Astrocyte of the spinal cord (primary cell): ENCODE data around the gene UNC45A.
A peak's percentile ranks its signal among the peaks of the same experiment; 100 is the strongest.

Source experiments
- DNase-seq: peaks from one replicate; pipeline ENCODE4 v3.0.0; 2011; ENCODE audit warnings: low read depth, low spot score
- H3K4me3 ChIP-seq: 2 replicates; pipeline ENCODE4 v1.5.1; 2011; ENCODE audit warnings: low read depth, mild to moderate bottlenecking, low read length, moderate library complexity
- in situ Hi-C: cut with HindIII; loops from 2 replicates; pipeline ENCODE4 v1.10.0; 2017; ENCODE audit warnings: low sequenced_read_pairs
- TF ChIP-seq, protein P1 (sequence below): IDR thresholded peaks from 2 replicates; pipeline ENCODE4 v1.5.1; 2012; ENCODE audit warnings: low read depth, mild to moderate bottlenecking, low read length, inconsistent platforms

The UNC45A gene

DNA sequence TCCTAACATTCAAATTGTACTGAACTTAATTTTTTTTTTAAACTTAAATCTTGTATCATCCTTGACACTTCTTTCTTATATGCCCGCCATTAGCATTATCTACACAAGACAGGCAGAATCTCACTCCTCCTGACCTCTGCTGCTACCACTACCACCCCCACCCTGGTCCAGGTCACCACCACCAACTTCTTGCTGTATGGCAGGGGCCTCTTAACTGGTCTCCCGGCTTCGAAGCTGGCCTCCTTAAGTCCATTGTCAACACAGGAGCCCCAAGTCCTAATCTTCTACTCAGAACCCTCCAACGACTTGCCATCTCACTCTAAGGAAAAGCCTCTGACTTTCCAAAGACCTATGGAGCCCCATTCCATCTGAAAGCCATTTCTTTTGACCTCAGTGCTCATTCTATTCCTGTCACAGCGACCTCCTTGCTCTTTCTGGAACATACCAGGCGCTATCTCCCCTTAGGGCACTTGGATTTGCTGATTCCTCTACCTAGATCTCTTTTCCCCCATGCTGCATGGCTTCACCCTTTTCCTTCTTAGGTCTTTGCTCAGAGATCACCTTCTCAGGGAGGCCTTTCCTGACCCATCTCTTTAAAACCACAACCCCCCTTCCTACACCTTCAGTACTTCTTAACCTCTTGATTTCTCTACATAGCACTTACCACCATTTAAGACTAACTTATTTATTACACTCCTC is 56.7 kb downstream of the UNC45A start:
- TF ChIP-seq, protein P1, sequence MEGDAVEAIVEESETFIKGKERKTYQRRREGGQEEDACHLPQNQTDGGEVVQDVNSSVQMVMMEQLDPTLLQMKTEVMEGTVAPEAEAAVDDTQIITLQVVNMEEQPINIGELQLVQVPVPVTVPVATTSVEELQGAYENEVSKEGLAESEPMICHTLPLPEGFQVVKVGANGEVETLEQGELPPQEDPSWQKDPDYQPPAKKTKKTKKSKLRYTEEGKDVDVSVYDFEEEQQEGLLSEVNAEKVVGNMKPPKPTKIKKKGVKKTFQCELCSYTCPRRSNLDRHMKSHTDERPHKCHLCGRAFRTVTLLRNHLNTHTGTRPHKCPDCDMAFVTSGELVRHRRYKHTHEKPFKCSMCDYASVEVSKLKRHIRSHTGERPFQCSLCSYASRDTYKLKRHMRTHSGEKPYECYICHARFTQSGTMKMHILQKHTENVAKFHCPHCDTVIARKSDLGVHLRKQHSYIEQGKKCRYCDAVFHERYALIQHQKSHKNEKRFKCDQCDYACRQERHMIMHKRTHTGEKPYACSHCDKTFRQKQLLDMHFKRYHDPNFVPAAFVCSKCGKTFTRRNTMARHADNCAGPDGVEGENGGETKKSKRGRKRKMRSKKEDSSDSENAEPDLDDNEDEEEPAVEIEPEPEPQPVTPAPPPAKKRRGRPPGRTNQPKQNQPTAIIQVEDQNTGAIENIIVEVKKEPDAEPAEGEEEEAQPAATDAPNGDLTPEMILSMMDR = no peak
- H3K4me3 ChIP-seq = no peak overlapping the region
- in situ Hi-C loops = no loop called here
- no peak for DNase-seq

DNA sequence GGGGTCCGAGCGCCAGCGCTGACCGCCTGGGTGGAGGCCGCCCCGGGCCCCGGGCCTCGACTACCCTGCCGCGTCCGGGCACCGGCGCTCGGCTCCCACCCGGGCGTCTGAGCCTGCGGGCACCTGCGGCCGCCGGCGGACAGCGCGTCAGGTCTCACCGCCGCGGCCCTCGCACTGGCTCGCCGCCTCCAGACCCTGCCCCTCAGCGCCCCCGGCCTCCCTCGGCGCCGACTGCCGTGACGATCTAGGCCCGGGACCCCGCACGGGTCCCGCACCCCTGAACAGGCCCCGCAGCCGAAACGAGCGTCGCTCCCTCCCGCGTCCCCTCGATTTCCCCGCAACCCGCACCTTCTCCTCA is 59.0 kb downstream of the UNC45A start:
- TF ChIP-seq, protein P1 = no peak
- peak overlapping the region; percentile 98 for H3K4me3 ChIP-seq
- in situ Hi-C loops = no loop called here
- no peak for DNase-seq

DNA sequence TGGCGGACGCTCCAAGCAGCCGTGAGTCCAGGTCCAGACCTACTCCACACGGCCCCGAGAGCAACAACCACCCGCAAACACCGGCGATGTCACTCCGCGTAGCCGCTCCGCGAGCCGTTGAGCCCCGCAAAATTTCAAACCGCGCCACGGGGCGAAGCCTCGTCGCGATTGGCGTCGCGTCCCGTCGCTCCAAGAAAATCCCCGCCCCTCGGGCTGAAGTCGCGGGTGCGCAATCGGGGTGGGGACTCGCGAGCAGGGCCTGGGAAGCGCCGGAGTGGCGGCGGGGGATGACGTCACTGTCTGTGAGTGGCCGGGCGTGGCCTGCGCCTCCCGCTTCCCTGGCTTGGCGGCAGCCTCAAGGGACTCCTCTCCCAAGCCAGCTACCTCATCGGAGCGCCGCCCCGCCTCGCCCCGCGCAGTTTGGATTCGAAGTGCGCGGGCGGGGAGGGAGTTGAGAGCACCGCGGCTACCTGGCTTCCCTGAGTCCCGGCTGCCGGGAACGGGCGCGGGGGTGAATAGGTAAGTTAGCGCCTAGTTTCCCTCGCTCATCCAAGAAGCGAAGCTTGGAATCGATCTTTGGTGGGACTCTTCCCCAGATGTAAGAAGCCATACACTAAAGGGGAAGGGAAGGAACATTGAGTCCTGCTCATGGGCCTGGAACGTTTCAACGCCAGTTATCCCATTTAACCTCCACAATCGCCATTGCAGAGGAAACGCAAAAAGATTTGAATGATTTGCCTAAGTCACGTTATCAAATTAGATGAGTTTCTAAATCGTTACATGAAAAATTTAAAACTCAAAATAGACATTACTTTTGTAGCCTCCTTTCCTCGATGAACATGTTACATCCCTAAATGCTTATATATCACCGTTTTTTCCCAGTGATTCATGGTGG is 59.6 kb downstream of the UNC45A start, which contains the start of gene PRC1:
Gene PRC1, minus strand, starts transcription at position 119 of the 895 bp plus-strand sequence. Its CDS starts 118 bp downstream, at position 1.
- H3K4me3 ChIP-seq = peak within 1 kb of the TSS; percentile 98
- in situ Hi-C loops = no loop called here
- TF ChIP-seq, protein P1 = no peak
- DNase-seq = peak; percentile 98

DNA sequence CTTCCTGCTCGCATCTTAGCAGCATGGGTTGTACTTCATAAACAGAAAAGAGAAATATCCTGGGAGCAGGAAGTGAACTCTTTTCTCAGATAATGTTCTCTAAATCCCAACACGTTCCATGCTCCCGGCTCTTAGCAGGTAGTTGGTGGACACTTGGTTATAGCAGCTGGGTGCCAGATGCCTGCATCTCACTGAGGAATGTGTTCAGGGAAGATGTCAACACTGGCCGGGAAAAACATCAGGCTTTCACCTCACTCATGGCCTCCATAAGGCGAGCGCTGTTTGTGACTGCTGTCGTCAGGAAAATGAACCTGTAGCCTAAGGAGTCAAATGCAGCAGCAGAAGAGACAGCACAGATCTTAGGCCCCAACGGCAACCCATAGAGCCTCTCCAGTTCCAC is 63.7 kb downstream of the UNC45A start:
- TF ChIP-seq, protein P1 = no peak
- DNase-seq = no peak
- no peak overlapping the region for H3K4me3 ChIP-seq
- in situ Hi-C loops = no loop called here

DNA sequence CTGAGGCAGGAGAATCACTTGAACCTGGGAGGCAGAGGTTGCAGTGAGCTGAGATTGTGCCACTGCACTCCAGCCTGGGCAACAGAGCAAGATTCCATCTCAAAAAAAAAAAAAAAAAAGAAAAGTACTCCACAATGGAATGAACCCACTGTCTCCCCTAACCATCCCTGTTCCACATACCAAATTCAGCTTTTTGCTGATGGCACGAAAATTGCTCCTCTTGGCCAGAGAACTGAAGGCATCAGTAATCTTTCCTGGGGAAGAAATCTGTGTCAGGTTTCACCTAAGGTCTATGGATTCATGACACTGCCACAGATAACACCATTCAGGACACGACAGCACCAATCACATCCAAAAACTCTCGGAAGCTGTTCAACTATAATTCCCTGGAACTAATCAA is 66.1 kb downstream of the UNC45A start:
- TF ChIP-seq, protein P1 = no peak
- no peak for DNase-seq
- H3K4me3 ChIP-seq = no peak overlapping the region
- in situ Hi-C loops = no loop called here
